GM12872 (cell line): ENCODE measurements around the gene GPR119.

Experiments
- CTCF ChIP-seq: IDR thresholded peaks from 3 replicates; pipeline ENCODE4 v1.5.1; 2011; ENCODE audit warnings: low read depth, mild to moderate bottlenecking, low read length, moderate library complexity; ENCODE audit not compliant: insufficient read depth

Gene GPR119

GRCh38 chrX:130376077-130376476, 9.4 kb downstream of the GPR119 start:
- no peak for TF ChIP-seq CTCF

GRCh38 chrX:130351567-130351966, 33.9 kb downstream of the GPR119 start:
- no peak for TF ChIP-seq CTCF

GRCh38 chrX:130347321-130347720, 38.2 kb downstream of the GPR119 start:
- no peak for TF ChIP-seq CTCF

DNA sequence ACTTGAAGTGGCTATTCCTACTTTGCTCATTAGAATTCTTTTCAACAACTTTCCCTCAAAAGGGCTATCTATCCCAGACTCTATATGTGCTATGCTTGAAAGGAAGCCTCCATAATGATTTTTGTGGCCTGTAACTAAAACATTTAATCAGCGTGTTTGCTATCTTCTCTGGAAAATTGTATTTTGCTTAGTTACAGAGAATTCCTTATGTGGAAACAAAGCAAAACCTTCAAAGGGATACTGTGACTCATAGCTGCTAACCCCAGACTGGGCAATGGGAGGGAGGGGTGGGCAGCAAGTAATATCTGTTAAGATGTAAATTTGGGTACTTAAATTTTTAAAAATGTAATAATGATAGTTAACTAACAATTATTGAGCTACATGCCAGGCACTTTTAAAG, 42.1 kb downstream of the GPR119 start:
- TF ChIP-seq CTCF, result no peak

- TF ChIP-seq CTCF, result no peak
Measured at GRCh38 chrX:130340271-130340670, 45.2 kb downstream of the GPR119 start.

DNA sequence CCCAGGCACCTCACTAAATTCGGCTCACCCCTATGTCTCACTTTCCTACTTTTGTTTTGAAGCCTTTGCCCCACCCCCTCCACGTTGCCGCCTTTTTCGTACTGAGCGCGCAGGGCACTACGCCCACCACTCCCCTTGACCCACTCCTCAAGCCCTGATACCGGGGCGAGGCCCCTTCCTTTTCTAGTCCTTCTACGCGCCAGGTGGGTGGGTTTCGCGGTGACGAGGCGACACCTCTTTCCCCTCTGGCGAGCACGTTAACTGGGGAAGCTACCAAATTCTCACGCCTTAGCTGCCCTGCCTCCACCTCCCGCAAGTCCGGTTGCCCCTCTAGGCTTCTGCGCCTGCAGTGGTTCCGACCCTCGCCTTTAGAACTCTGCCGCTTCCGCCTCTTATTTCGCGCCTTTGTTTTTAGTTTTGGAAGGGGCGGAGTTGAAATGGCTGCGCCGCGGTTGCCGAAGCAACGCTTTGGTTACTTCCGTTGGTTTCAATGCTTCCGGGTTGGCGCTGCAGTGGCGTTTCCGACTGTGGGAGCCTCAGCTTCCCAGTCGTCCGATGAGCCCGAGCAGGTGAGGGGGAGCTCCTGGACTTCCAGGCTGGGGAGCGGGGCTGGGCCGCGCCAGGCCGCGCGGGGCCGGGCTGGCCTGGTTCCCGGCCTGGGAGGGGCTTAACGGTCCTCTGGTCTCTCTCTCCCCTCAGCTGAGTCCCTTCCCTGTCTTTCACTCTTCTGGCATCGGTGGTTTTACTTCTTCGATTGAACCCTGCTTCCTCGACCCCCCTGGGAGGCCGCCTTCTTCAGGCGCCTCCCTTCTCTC, 45.9 kb downstream of the GPR119 start, which contains the start of gene SLC25A14:
TSS of gene SLC25A14 (plus strand) at position 512 of the 815 bp plus-strand sequence. CDS start 360 bp downstream, outside the sequence.
- TF ChIP-seq CTCF, result no peak

DNA sequence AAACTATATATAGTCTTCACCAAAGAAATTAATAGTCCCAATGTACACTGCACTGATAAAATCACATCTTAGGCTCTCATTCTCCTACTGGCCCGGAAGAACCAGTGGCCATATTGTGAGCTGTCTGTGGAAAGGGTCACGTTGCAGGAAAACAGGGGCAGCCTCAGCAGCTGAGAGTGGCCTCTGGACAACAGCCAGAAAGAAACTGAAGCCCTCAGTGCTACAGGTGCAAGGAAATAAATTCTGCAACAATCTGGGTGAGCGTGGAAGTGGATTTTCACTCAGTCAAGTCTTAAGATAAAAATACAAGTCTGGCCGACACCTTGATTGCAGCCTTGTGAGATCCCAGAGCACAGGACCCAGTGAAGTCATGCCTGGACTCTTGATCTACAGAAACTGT, 48.9 kb downstream of the GPR119 start:
- TF ChIP-seq CTCF, result no peak
